HepG2 (cell line): ENCODE results near the gene MAP4K3. TPM values are rescaled to one million over a fixed set of nuclear protein-coding genes. Genes with fewer than 3 reads are reported as not detected.

Source experiments
- ARNTL ChIP-seq: sonication (generic); formaldehyde crosslinking; IDR thresholded peaks from 2 replicates; pipeline ENCODE4 v1.4.0; 2020; ENCODE audit warnings: mild to moderate bottlenecking, missing genetic modification reagents
- GABPB1 ChIP-seq: IDR thresholded peaks from 2 replicates; pipeline ENCODE4 v1.6.1; 2016; ENCODE audit warnings: mild to moderate bottlenecking, missing genetic modification reagents, moderate library complexity, missing compliant biosample characterization
- HBP1 ChIP-seq: IDR thresholded peaks from 2 replicates; pipeline ENCODE4 v1.6.1; 2016; ENCODE audit warnings: low read depth, control low read depth
- HNF4A ChIP-seq: sonication (generic); formaldehyde crosslinking; IDR thresholded peaks from 2 replicates; pipeline ENCODE4 v1.4.0; 2020; ENCODE audit warnings: missing genetic modification reagents
- JUND ChIP-seq: sonication (generic); formaldehyde crosslinking; IDR thresholded peaks from 2 replicates; pipeline ENCODE4 v1.8.0; 2022; ENCODE audit warnings: mild to moderate bottlenecking, missing genetic modification reagents
- MTF1 ChIP-seq: sonication (generic); formaldehyde crosslinking; IDR thresholded peaks from 2 replicates; pipeline ENCODE4 v1.5.0; 2020; ENCODE audit warnings: missing genetic modification reagents
- ONECUT2 ChIP-seq: sonication (generic); formaldehyde crosslinking; IDR thresholded peaks from 2 replicates; pipeline ENCODE4 v1.4.0; 2020; ENCODE audit warnings: missing genetic modification reagents
- RNF2 ChIP-seq: fragments of 450-650 bp; conservative IDR thresholded peaks from 2 replicates; pipeline ENCODE4 v1.6.1; 2016; ENCODE audit warnings: low read depth
- RORA ChIP-seq: sonication (generic); formaldehyde crosslinking; IDR thresholded peaks from 2 replicates; pipeline ENCODE4 v1.5.0; 2020; ENCODE audit warnings: mild to moderate bottlenecking, missing genetic modification reagents, moderate library complexity
- SMARCC2 ChIP-seq: fragments of 450-650 bp; IDR thresholded peaks from 2 replicates; pipeline ENCODE4 v1.6.1; 2017; ENCODE audit warnings: antibody characterized with exemption, mild to moderate bottlenecking
- SNAPC2 ChIP-seq: sonication (generic); formaldehyde crosslinking; IDR thresholded peaks from 2 replicates; pipeline ENCODE4 v1.8.1; 2022; ENCODE audit warnings: mild to moderate bottlenecking, missing genetic modification reagents
- SP2 ChIP-seq: sonication (generic); formaldehyde crosslinking; IDR thresholded peaks from 2 replicates; pipeline ENCODE4 v1.5.1; 2020; ENCODE audit warnings: mild to moderate bottlenecking, missing genetic modification reagents
- THAP11 ChIP-seq: IDR thresholded peaks from 2 replicates; pipeline ENCODE4 v1.6.1; 2016; ENCODE audit warnings: missing biosample characterization, missing genetic modification reagents
- THRA ChIP-seq: sonication (generic); formaldehyde crosslinking; IDR thresholded peaks from 2 replicates; pipeline ENCODE4 v1.4.0; 2020; ENCODE audit warnings: missing genetic modification reagents, borderline replicate concordance
- TRAFD1 ChIP-seq: sonication (generic); formaldehyde crosslinking; IDR thresholded peaks from 2 replicates; pipeline ENCODE4 v1.5.1; 2020; ENCODE audit warnings: missing genetic modification reagents, mild to moderate bottlenecking, borderline replicate concordance
- ZBTB46 ChIP-seq: sonication (generic); formaldehyde crosslinking; IDR thresholded peaks from 2 replicates; pipeline ENCODE4 v1.4.0; 2020; ENCODE audit warnings: mild to moderate bottlenecking, missing genetic modification reagents, borderline replicate concordance
- ZNF136 ChIP-seq: sonication (generic); formaldehyde crosslinking; IDR thresholded peaks from 2 replicates; pipeline ENCODE4 v1.8.1; 2022; ENCODE audit warnings: low read depth, mild to moderate bottlenecking, moderate library complexity, missing genetic modification reagents
- ZNF264 ChIP-seq: sonication (generic); formaldehyde crosslinking; IDR thresholded peaks from 2 replicates; pipeline ENCODE4 v1.4.0; 2020; ENCODE audit warnings: missing genetic modification reagents
- ZNF484 ChIP-seq: sonication (generic); formaldehyde crosslinking; IDR thresholded peaks from 2 replicates; pipeline ENCODE4 v1.5.1; 2020; ENCODE audit warnings: mild to moderate bottlenecking, low read depth, missing genetic modification reagents, borderline replicate concordance
- ZNF574 ChIP-seq: sonication (generic); formaldehyde crosslinking; IDR thresholded peaks from 2 replicates; pipeline ENCODE4 v1.4.0; 2020; ENCODE audit warnings: missing genetic modification reagents
- polyA plus RNA-seq, 8 experiments: library from polyadenylated mRNA; depleted of rRNA in 3 of 8; stranded (reverse) in 7 of 8; unstranded in 1 of 8; fragments of >200 nt; fragmentation: Illumina TruSeq in 4 of 8; extraction: Trizol in 4 of 8; gene quantifications; 2 replicates each; pipeline versions ENCODE4 v1.2.1 to v1.2.3, GENCODE V29; 2011 to 2016; ENCODE audit warnings: low read depth in 4 of 8, missing spikeins in 1 of 8, mixed read lengths in 1 of 8; ENCODE audit not compliant: insufficient read depth in 1 of 8
- total RNA-seq, 5 experiments: library from RNA; depleted of rRNA; stranded (reverse); fragments of >200 nt; fragmentation: Illumina TruSeq; extraction: Trizol; gene quantifications; 2 replicates each; pipeline ENCODE4 v1.2.3, GENCODE V29; 2016; ENCODE audit warnings: low read depth in 1 of 5

Gene MAP4K3
- total and polyA plus RNA-seq, 2 of the 13 experiments (the other 11 are each of a cell fraction or from before 2014, with no cell fraction given), result 45.9 to 53.2 TPM

- TF ChIP-seq TRAFD1 (CRISPR knock-in tag) (0 out of 2 replicates have a peak, but pooled peaks have one; percentile 18), THRA (CRISPR knock-in tag) (no peak), JUND (CRISPR knock-in tag) (no peak), ZNF136 (peak; percentile 28; the same call in 1 of the 2 replicates), RORA (CRISPR knock-in tag) (no peak), ONECUT2 (CRISPR knock-in tag) (no peak), ZNF264 (0 out of 2 replicates have a peak, but pooled peaks have one; percentile 13), ZNF574 (peak; percentile 4; the same call in 1 of the 2 replicates), GABPB1 (CRISPR knock-in tag) (no peak), RNF2 (no peak), ZNF484 (CRISPR knock-in tag) (0 out of 2 replicates have a peak, but pooled peaks have one; percentile 67), SMARCC2 (no peak), SNAPC2 (CRISPR knock-in tag) (no peak), ARNTL (CRISPR knock-in tag) (0 out of 2 replicates have a peak, but pooled peaks have one; percentile 49), HNF4A (CRISPR knock-in tag) (peak; percentile 50; the same call in 1 of the 2 replicates), MTF1 (CRISPR knock-in tag) (no peak), ZBTB46 (CRISPR knock-in tag) (no peak), SP2 (0 out of 2 replicates have a peak, but pooled peaks have one; percentile 33), HBP1 (0 out of 2 replicates have a peak, but pooled peaks have one; percentile 65), THAP11 (no peak; the same call in 1 of the 2 replicates)
Measured at GRCh38 chr2:39435741-39436591, 1.1 kb downstream of the MAP4K3 start (continued).
